Measurements from ENCODE around the gene GABRA5.
"Not testable (repeated sequence)": the region's sequence is repeated elsewhere in the genome, so short reads cannot be mapped to it uniquely, and the experiment has no call there.

Gene GABRA5

GRCh38 chr15:26866298-26867199 lies at the start of gene GABRA5:
TSS of gene GABRA5 (plus strand) at chr15:26867062. CDS start at chr15:26869249, 2,187 bp downstream.
- DNase-seq: no peak

- not testable (repeated sequence) for DNase-seq
Measured at GRCh38 chr15:26831191-26831590, 35.7 kb upstream of the GABRA5 start.

DNA sequence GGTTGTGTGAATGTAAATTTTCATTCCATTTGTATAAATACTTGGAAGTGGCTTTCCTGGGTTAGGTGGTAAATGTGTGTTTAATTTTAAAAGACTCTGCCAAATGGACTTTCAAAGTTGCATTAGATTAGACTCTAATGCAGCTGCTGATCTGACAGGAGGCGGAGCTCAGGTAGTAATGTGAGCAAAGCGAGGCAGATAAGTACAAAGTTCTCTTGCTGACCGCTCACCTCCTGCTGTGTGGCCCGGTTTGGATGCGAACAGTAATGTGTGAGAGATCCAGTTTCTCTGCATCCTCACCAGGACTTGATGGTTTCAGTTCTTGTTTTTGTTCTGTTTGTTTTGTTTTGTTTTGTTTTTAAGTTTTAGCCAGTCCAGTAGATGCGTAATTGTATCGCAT lies 34.9 kb upstream of the GABRA5 start:
- DNase-seq: no peak

DNA sequence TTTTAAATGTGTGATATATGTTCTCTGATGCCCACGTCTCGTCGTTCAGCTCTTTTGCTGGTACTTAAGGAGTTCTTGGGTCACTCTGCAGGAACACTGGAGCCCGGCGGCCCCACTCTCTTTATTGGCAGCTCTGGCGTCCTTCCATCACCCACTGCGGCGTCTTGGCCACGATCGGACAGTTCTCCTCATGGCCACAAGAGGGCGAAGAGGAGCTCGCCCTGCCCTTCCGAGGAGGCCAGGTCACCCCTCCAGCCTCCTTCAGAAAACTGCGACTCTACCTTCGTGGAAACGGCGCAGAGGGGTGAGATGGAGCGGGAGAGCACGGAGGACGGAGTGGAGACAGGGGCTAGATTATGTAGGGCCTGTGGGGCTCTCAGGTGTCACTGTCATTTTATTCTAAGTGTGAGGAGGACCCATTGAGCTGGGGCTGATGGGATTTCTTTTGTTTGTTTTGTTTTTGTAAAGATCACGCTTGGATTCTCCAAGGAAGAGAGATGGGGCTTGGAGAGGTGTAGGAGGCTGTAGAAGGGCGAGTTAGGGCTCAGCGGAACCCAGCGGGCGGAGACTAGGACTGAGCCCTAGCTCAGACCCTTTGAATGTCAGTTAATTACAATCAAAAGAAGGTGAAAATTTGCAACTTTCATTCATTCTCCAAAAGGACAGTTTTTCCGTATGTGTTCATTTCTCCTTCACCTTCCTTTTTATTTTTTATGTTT lies 28.0 kb upstream of the GABRA5 start:
- no peak for DNase-seq

DNA sequence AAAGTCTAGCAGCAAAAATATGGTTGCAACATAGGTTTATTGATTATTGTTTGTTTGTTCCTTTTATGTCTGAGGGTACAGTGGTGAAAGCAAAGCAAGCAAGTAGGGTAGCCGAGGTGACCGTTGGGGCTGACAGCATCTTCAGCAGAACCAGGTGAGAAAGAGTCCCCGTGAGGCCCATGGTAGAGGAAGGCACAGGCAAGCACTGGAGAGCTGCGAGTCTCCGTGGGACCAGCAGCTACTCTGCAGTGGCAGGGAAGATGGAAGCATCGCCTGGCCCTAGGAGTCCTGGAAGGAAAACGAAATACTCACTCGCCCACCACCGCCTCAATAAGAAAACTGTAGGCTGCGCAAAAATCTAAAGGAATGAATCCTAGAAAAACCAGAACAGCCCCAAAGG lies 25.3 kb upstream of the GABRA5 start:
- DNase-seq: no peak

DNA sequence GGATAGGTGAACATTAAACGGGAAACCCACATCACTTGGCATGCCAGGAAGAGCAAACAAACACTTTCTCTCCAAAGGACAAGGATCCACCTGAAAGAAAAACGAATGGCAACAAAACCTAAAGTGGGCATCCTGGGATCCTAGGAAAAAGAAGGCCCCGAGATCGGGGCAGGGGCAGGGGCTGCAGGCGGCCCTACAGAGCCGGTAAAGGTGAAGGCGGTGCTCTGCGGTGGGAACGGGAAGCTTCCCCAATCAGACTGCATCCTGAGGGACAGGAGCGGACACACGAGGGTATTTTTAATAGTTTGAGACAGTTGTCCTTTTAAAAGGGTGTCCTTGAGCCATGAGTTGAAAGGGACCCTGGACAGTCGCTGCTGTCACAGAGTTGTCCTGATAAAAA lies 24.9 kb upstream of the GABRA5 start:
- no peak for DNase-seq

DNA sequence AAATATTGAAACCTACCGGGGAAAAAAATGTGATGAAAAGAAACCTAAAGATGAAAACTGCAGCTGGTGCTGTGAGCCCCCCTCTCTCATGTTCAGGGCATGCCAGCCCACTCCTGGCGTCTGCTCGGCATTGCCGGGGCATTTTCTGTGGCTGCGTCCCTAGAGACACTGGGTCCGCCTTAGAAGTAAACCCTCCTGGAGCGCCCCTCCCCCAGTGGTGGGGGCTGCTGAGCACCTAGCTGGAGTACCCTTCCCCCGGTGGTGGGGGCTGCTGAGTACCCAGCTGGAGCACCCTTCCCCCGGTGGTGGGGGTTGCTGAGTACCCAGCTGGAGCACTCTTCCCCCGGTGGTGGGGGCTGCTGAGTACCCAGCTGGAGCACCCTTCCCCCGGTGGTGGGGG lies 24.5 kb upstream of the GABRA5 start:
- no peak for DNase-seq

DNA sequence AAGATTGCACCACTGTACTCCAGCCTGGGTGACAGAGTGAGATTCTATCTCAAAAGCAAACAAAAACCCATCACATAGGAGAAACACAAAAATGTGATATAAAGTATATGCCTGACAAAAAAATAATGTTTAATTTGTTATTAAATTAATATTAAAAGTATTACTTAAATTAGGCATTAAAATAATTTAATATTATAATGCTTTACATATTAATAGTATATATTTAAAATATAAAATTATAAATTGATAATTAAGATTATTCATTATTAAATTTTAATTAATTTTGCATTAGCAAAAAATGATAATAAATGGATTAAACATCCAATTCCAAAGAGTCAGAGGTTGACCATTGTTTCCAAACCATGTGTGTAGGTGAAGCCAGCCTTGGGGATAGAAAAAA lies 22.0 kb upstream of the GABRA5 start:
- DNase-seq: no peak

DNA sequence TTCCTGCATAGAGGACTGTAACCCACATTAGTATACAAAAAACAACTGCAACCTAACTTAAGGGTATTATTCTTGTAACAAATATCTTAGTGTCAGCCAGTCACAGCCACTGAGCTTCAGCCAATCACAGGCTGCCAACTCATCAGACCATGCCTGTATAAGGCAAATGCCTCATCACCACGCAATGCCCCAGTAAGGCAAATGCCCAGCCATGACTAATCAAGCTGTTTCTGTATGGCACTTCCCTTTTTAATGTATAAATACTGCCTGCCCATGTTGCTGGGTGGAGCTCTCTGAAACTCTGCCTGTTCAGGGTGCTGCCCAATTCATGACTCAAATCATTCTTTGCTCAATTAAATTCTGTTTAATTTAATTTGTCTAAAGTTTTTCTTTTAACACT lies 18.4 kb upstream of the GABRA5 start:
- no peak for DNase-seq

GRCh38 chr15:26850161-26850560 lies 16.7 kb upstream of the GABRA5 start:
- DNase-seq: no peak

DNA sequence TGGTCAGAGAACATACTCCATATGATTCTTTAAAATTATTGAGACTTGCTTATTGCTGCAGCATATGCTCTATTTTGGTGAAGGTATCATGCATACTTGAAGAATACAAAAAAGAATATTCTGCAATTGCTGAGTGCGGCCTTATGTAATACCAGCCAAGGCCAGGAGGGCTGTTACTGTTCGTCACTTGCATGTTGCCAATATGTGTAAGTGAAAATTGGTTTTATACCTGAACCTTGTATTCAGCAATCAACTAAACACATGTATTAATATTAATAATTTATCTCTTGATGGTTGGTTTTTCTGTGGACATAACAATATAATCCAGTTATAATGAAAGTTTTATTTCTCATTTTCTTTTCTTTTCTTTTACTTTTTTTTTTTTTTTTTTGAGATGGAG lies 13.9 kb upstream of the GABRA5 start:
- DNase-seq: no peak

DNA sequence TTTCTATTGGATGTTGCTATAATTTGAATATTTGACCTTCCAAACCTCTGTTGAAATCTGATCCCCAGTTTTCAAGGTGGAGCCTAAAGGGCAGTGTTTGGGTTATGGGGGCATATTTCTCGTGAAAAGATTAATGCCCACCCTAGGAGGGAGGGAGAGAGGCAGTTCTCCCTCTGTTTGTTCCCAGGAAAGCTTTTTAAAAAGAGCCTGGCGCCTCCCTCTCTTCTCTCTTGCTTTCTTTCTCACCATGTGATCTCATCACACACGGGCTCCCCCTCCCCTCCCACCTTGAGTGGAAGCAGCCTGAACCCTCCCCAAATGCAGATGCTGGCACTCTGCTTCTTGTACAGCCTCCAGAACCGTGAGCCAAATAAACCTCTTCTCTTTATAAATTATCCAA lies 12.4 kb upstream of the GABRA5 start:
- no peak for DNase-seq

GRCh38 chr15:26864664-26865191 lies 2.1 kb upstream of the GABRA5 start:
- DNase-seq: peak; percentile 21

DNA sequence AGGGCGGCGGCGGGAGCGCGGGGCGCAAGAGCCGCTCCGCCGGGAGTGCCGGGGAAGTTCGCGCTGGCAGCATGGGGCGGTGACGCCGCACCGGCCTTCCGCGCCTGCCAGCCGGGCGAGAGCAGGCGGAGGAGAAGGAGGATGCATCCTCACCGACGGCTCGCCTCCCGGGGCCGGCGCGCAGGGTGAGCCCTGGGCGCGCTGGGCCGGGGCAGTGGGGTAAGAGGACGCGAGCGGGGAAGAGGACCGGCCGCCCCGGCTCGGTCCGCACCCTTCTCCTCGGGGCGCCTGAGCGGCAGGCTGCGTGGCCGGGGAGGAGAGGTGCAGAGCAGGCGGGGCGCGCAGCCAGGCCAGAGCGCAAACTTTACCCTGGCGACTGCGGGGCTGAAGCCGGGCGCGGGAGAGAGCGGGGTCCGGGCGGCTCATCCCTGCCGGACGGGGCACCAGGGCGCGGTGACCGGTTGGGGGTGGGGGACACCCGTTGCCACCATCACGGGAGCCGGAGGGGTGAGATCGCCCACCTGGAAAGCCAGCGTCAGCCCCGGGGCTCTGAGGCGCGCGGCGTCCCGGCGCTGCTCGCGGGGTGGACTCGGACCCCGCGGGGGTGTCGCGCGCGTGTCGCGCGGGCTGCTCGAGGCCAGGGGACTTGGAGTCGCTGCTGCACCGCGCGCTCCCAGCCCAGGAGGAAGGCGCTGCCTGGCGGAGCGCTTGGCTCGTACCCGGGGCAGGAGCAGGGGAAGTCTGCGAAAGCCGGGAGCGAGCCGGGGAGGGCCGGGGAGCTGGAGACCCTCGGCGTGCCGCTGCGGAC lies 542 bp downstream of the GABRA5 start:
- no peak for DNase-seq

DNA sequence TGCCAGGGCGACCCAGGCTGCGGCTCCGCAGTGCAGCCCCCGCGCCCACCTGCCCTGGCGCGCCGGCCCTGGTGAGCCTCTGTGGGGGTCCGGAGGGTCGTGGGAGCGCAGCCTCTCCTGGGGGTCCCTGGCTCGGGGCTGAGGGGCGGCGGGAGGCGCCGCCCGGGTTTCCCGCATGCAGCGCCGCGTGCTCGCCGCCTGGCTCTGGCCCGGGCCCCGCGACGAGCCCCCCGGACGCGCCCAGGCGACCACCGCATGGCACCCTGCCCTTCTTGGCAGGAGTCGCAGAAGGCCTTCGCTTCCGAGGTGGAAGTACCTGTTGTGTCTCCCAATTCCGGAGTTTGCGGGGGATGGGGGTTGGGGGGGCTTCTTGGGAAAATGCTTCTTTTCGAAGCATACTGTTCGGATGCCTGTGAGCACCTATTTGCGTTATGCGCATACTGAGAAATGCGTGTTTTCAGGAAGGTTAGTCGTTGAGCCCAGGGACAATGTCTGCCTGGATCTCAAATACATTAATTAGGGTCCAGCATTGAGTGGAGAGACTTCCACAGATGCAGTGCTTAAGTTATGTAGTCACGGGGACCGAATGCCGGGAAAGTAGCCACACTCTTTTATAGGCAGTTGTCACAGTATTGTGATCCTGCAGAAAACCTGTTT lies 1.3 kb downstream of the GABRA5 start:
- DNase-seq: no peak

DNA sequence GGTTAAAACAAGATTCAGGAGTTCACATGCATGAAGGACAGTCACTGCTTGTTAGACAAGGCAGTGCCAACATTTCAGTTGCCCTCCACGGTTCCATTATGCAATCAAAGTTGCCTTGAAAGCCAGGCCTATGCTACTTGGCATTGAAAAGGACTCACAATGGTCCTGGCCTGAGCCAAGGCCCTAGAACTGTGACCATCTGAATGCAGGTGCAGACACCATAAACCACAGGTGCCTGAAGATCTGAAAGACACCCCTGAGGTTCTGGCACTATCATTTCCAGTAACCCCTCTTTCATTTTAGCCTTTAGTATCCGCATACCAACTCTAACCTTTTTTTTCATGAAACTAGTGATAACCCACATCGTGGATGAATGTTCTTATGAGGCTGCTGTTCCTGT lies 2.8 kb downstream of the GABRA5 start:
- no peak for DNase-seq

DNA sequence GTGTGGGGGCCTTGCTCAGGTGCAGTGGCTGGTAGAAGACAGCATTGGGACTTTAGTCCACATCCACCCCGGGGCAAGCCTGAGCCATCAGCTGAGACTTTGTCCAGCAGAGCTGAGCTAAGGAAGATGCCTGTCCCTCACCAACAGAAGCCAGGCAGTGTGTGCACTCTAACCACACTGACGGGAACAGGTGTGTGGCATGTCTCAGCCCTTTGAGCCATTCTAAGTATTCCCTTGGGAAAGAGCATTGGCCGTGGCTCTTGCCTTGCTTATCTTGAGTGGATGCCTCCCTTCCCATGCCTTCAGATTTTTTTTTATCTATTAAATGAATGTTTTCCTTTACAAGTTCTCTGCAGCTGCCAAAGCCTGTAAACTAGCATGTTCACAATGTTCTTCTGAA lies 3.5 kb downstream of the GABRA5 start:
- DNase-seq: no peak

DNA sequence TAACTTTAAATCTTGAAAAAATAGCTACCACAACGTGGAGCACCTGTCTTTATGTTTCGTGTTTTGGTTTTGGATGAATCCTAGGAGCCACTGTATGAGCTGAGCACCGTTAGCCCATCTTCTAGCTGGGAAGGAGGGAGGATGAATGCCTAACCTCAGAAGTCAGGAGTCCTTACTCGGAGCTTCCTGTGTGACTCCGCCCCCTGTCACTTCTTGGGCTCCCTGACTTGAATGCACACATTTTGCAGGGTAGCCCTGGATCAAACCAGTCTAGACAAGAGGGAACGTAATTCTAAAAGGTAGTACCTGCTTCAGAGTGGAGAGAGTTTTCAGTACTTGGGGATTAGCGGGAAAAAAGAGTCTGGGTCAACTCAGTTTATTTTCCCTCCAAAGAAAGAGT lies 5.3 kb downstream of the GABRA5 start:
- DNase-seq: no peak

DNA sequence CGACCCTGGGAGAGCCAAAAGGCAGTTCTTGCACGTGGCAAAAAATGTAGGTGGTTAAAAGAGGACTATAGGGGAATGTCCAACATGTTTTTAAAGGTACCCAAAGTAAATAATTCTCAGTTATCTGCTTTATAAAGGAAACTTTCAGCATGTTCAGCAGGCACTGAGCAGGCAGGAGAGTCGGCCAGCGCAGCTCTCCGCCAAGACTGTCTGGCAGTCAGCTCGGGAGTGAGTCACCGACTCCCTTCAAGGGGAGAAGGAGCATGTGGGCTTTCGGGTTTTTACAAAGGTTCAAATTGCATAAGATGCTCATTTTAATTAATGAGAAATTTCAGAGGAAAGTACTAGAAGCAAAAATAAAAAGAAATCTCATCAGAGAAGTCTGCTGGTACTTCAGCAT lies 7.0 kb downstream of the GABRA5 start:
- DNase-seq: no peak

- DNase-seq: no peak
Measured at GRCh38 chr15:26874774-26875475, 8.1 kb downstream of the GABRA5 start.

GRCh38 chr15:26875476-26875850 lies 8.6 kb downstream of the GABRA5 start:
- DNase-seq: no peak

GRCh38 chr15:26877831-26878230 lies 11.0 kb downstream of the GABRA5 start:
- DNase-seq: no peak
